Right atrium auricular region (tissue), 2 donors: ENCODE results near the gene TMOD2. TPM values are rescaled to one million over a fixed set of nuclear protein-coding genes. Genes with fewer than 3 reads are reported as not detected.
A peak's percentile ranks its signal among the peaks of the same experiment; 100 is the strongest.

Experiments
- DNase-seq: peaks from one replicate; pipeline ENCODE4 v3.0.0-alpha.2; 2019; ENCODE audit warnings: low spot score
- H3K27ac ChIP-seq, 2 donors: fragments of 200-600 bp; sonication (generic); 1 replicate in 1 of 2; 2 replicates in 1 of 2; pipeline ENCODE4 v1.5.1; 2016 to 2019
- H3K27me3 ChIP-seq, 2 donors: fragments of 200-600 bp; sonication (generic); one replicate each; pipeline versions ENCODE4 v1.5.1 to v1.6.0; 2017 to 2019
- H3K36me3 ChIP-seq: fragments of 200-600 bp; sonication (generic); one replicate; pipeline ENCODE4 v1.5.1; 2016
- H3K4me1 ChIP-seq, 2 donors: fragments of 200-600 bp; sonication (generic); one replicate each; pipeline versions ENCODE4 v1.5.1 to v1.6.0; 2017 to 2019
- H3K4me3 ChIP-seq, 2 donors: fragments of 200-600 bp; sonication (generic); 1 replicate in 1 of 2; 2 replicates in 1 of 2; pipeline ENCODE4 v1.5.1; 2017 to 2019; ENCODE audit warnings: mild to moderate bottlenecking in 1 of 2, moderate library complexity in 1 of 2
- H3K9me3 ChIP-seq, 2 donors: fragments of 200-600 bp; sonication (generic); one replicate each; pipeline ENCODE4 v1.5.1; 2019
- CTCF ChIP-seq, 2 donors: fragments of 200-600 bp; sonication (generic); IDR thresholded peaks; one replicate each; pipeline ENCODE4 v1.5.1; 2019; ENCODE audit warnings: antibody characterized with exemption in 2 of 2
- total RNA-seq, 2 donors: library from RNA; depleted of rRNA; stranded (reverse); fragments of >200 nt; gene quantifications; one replicate each; pipeline ENCODE4 v1.1.0, GENCODE V29; 2016

The TMOD2 gene
- total RNA-seq, 2 donors from 2014 or later = 5.4 to 7.0 TPM

- peaks cover 5% of the 10 kb centered on the region for H3K36me3 ChIP-seq
- no peaks in the 10 kb centered on the region for H3K9me3 ChIP-seq
- no peak for TF ChIP-seq CTCF (IDR thresholded peaks at IDR 0.05)
- H3K27me3 ChIP-seq = no peaks in the 10 kb centered on the region
- no peak overlapping the region for H3K4me3 ChIP-seq
- DNase-seq = no peak
- no peaks in the 10 kb centered on the region for H3K4me1 ChIP-seq
- no peak overlapping the region for H3K27ac ChIP-seq
These were observed 16.6 kb downstream of the TMOD2 start for GRCh38 chr15:51768018-51768417.

- TF ChIP-seq CTCF (IDR thresholded peaks at IDR 0.05) = no peak
- no peaks in the 10 kb centered on the region for H3K9me3 ChIP-seq
- no peaks in the 10 kb centered on the region for H3K4me1 ChIP-seq
- no peak overlapping the region for H3K4me3 ChIP-seq
- H3K27ac ChIP-seq = no peak overlapping the region
- peaks cover 20% of the 10 kb centered on the region for H3K36me3 ChIP-seq
- no peak for DNase-seq
- H3K27me3 ChIP-seq = no peaks in the 10 kb centered on the region
These were observed 19.5 kb downstream of the TMOD2 start for GRCh38 chr15:51770902-51771301.

GRCh38 chr15:51771773-51772172, 20.4 kb downstream of the TMOD2 start:
- H3K36me3 ChIP-seq = peaks cover 20% of the 10 kb centered on the region
- no peak for TF ChIP-seq CTCF (IDR thresholded peaks at IDR 0.05)
- no peaks in the 10 kb centered on the region for H3K27me3 ChIP-seq
- no peak overlapping the region for H3K4me3 ChIP-seq
- DNase-seq = no peak
- no peak overlapping the region for H3K27ac ChIP-seq
- H3K9me3 ChIP-seq = no peaks in the 10 kb centered on the region
- H3K4me1 ChIP-seq = no peaks in the 10 kb centered on the region

- no peaks in the 10 kb centered on the region for H3K4me1 ChIP-seq
- DNase-seq = no peak
- H3K9me3 ChIP-seq = no peaks in the 10 kb centered on the region
- H3K36me3 ChIP-seq = peaks cover 20% of the 10 kb centered on the region
- no peak for TF ChIP-seq CTCF (IDR thresholded peaks at IDR 0.05)
- H3K27ac ChIP-seq = no peak overlapping the region
- H3K27me3 ChIP-seq = no peaks in the 10 kb centered on the region
- no peak overlapping the region for H3K4me3 ChIP-seq
These were observed 23.5 kb downstream of the TMOD2 start for GRCh38 chr15:51774916-51775315.

- no peaks in the 10 kb centered on the region for H3K4me1 ChIP-seq
- H3K36me3 ChIP-seq = peaks cover 15% of the 10 kb centered on the region
- H3K9me3 ChIP-seq = no peaks in the 10 kb centered on the region
- H3K4me3 ChIP-seq = no peak overlapping the region
- no peaks in the 10 kb centered on the region for H3K27me3 ChIP-seq
- DNase-seq = no peak
- H3K27ac ChIP-seq = no peak overlapping the region
- peak; percentile 42 to 79 for TF ChIP-seq CTCF (IDR thresholded peaks at IDR 0.05)
These were observed 24.8 kb downstream of the TMOD2 start for GRCh38 chr15:51775967-51776816.
